ENCODE data around the gene DNAJC3.
"Not testable (repeated sequence)": the region's sequence is repeated elsewhere in the genome, so short reads cannot be mapped to it uniquely, and the experiment has no call there.

Gene DNAJC3

DNA sequence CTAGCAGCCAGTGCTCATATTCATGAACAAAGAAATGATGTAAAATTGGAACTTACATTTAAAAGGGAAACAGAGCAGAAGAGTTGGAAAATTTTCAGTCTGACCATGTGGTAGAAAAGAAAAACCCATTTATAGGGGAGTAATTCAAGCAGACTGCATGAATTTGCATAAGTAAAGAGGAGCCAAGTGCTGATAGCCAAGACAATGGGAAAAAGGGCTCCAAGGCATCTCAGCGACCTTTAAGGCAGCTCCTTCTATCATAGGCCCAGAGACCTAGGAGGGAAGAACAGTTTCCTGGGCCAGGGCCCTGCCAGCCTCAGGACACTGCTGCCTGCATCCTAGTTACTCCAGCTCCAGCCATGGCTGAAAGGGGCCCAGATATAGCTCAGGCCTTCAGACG lies 7.5 kb downstream of the DNAJC3 start:
- H3K4me2 ChIP-seq (ENCODE audit: low read depth, low read length, poor library complexity, severe bottlenecking): no peak overlapping the region
- no peak overlapping the region for H3K27ac ChIP-seq (ENCODE audit: low read depth, low read length)
- TF ChIP-seq, protein P1, sequence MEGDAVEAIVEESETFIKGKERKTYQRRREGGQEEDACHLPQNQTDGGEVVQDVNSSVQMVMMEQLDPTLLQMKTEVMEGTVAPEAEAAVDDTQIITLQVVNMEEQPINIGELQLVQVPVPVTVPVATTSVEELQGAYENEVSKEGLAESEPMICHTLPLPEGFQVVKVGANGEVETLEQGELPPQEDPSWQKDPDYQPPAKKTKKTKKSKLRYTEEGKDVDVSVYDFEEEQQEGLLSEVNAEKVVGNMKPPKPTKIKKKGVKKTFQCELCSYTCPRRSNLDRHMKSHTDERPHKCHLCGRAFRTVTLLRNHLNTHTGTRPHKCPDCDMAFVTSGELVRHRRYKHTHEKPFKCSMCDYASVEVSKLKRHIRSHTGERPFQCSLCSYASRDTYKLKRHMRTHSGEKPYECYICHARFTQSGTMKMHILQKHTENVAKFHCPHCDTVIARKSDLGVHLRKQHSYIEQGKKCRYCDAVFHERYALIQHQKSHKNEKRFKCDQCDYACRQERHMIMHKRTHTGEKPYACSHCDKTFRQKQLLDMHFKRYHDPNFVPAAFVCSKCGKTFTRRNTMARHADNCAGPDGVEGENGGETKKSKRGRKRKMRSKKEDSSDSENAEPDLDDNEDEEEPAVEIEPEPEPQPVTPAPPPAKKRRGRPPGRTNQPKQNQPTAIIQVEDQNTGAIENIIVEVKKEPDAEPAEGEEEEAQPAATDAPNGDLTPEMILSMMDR (IDR thresholded peaks at IDR 0.05; ENCODE audit: insufficient read depth, low read length, poor library complexity, severe bottlenecking): no peak
- TF ChIP-seq EZH2phosphoT487 (conservative IDR thresholded peaks at IDR 0.05; ENCODE audit: low read length): no peak
- peaks cover 11% of the 10 kb centered on the region; the same call in 1 of the 2 replicates for H4K20me1 ChIP-seq (ENCODE audit: low read depth, low read length)
- H3K4me3 ChIP-seq (ENCODE audit: insufficient read depth, low read length, poor library complexity, severe bottlenecking): no peak overlapping the region
- H3K9me2 ChIP-seq (replicated peaks; ENCODE audit: insufficient read depth, low read length): no peaks in the 10 kb centered on the region
- no peak overlapping the region for H2AFZ ChIP-seq (ENCODE audit: low read depth, low read length, severe bottlenecking)
- H3K36me3 ChIP-seq (ENCODE audit: low read length): no peaks in the 10 kb centered on the region; the same call in 1 of the 2 replicates
- peaks cover 97% of the 10 kb centered on the region for H3K79me2 ChIP-seq (ENCODE audit: insufficient read depth, low read length)
- no peaks in the 10 kb centered on the region for H3K9me3 ChIP-seq (ENCODE audit: insufficient read depth, low read length)
- H3F3A ChIP-seq (ENCODE audit: insufficient read depth): no peaks in the 10 kb centered on the region
- H3K27me3 ChIP-seq (ENCODE audit: low read length): no peaks in the 10 kb centered on the region
- H3K9ac ChIP-seq (ENCODE audit: low read length): no peak overlapping the region

DNA sequence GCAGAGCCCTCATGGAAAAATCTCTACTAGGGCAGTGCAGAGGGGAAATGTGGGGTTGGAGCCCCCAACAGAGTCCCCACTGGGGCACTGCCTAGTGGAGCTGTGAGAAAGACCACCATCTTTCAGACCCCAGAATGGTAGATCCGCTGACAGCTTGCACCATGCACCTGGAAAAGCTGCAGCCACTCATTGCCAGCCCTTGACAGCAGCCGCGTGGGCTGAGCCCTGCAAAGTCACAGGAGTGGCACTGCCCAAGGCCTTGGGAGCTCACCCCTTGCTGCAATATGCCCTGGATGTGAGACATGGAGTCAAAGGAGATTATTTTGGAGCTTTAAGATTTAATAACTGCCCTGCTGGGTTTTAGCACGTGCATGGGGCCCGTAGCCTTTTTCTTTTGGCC lies 8.0 kb downstream of the DNAJC3 start:
- not testable (repeated sequence) for H3K27me3 ChIP-seq (ENCODE audit: low read length); H3K9me2 ChIP-seq (replicated peaks; ENCODE audit: insufficient read depth, low read length); H3K9ac ChIP-seq (ENCODE audit: low read length); H2AFZ ChIP-seq (ENCODE audit: low read depth, low read length, severe bottlenecking); H3K27ac ChIP-seq (ENCODE audit: low read depth, low read length); H3K4me3 ChIP-seq (ENCODE audit: insufficient read depth, low read length, poor library complexity, severe bottlenecking); H3F3A ChIP-seq (ENCODE audit: insufficient read depth); H3K4me2 ChIP-seq (ENCODE audit: low read depth, low read length, poor library complexity, severe bottlenecking); H4K20me1 ChIP-seq (ENCODE audit: low read depth, low read length); H3K9me3 ChIP-seq (ENCODE audit: insufficient read depth, low read length); H3K36me3 ChIP-seq (ENCODE audit: low read length)
- peaks cover 95% of the 10 kb centered on the region for H3K79me2 ChIP-seq (ENCODE audit: insufficient read depth, low read length)

DNA sequence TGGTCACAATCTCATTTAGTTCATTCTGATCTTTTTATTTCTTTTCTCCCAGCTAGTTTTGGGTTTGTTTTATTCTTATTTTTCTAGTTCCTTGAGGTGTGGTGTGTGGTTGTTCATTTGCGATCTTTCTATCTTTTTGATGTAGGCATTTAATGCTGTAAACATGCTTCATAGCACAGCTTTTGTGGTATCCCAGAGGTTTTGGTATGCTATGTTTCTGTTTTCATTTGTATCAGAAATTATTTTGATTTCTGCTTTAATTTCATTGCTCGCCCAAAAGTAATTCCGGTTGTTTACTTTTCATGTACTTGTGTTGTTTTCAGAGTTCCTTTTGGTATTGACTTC lies 12.6 kb downstream of the DNAJC3 start:
- no peaks in the 10 kb centered on the region for H3F3A ChIP-seq (ENCODE audit: insufficient read depth)
- H3K4me2 ChIP-seq (ENCODE audit: low read depth, low read length, poor library complexity, severe bottlenecking): no peak overlapping the region
- H3K9me3 ChIP-seq (ENCODE audit: insufficient read depth, low read length): no peaks in the 10 kb centered on the region
- no peak overlapping the region for H3K27ac ChIP-seq (ENCODE audit: low read depth, low read length)
- no peaks in the 10 kb centered on the region for H4K20me1 ChIP-seq (ENCODE audit: low read depth, low read length)
- no peak overlapping the region for H2AFZ ChIP-seq (ENCODE audit: low read depth, low read length, severe bottlenecking)
- H3K36me3 ChIP-seq (ENCODE audit: low read length): no peaks in the 10 kb centered on the region; the same call in 1 of the 2 replicates
- H3K79me2 ChIP-seq (ENCODE audit: insufficient read depth, low read length): peaks cover 53% of the 10 kb centered on the region
- no peak overlapping the region for H3K9ac ChIP-seq (ENCODE audit: low read length)
- no peak overlapping the region for H3K4me3 ChIP-seq (ENCODE audit: insufficient read depth, low read length, poor library complexity, severe bottlenecking)
- no peaks in the 10 kb centered on the region for H3K27me3 ChIP-seq (ENCODE audit: low read length)
- no peak for TF ChIP-seq EZH2phosphoT487 (conservative IDR thresholded peaks at IDR 0.05; ENCODE audit: low read length)
- TF ChIP-seq, protein P1 (IDR thresholded peaks at IDR 0.05; ENCODE audit: insufficient read depth, low read length, poor library complexity, severe bottlenecking): no peak
- H3K9me2 ChIP-seq (replicated peaks; ENCODE audit: insufficient read depth, low read length): no peaks in the 10 kb centered on the region

DNA sequence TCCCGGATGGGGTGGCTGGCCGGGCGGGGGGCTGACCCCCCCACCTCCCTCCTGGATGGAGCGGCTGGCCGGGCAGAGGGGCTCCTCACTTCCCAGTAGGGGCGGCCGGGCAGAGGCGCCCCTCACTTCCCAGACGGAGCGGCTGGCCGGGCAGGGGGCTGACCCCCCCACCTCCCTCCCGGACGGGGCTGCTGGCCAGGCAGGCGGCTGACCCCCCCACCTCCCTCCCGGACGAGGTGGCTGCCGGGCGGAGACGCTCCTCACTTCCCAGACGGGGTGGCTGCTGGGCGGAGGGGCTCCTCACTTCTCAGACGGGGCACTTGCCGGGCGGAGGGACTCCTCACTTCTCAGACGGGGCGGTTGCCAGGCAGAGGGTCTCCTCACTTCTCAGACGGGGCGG lies 14.0 kb downstream of the DNAJC3 start:
- H3K4me2 ChIP-seq (ENCODE audit: low read depth, low read length, poor library complexity, severe bottlenecking); H3K9me3 ChIP-seq (ENCODE audit: insufficient read depth, low read length); H3K9ac ChIP-seq (ENCODE audit: low read length); H2AFZ ChIP-seq (ENCODE audit: low read depth, low read length, severe bottlenecking); H3K9me2 ChIP-seq (replicated peaks; ENCODE audit: insufficient read depth, low read length); H3K36me3 ChIP-seq (ENCODE audit: low read length); H3K4me3 ChIP-seq (ENCODE audit: insufficient read depth, low read length, poor library complexity, severe bottlenecking); H3K27me3 ChIP-seq (ENCODE audit: low read length); H3F3A ChIP-seq (ENCODE audit: insufficient read depth); H4K20me1 ChIP-seq (ENCODE audit: low read depth, low read length); H3K27ac ChIP-seq (ENCODE audit: low read depth, low read length): not testable (repeated sequence)
- H3K79me2 ChIP-seq (ENCODE audit: insufficient read depth, low read length): peaks cover 38% of the 10 kb centered on the region
